Astrocyte (in vitro differentiated cells and primary cell): Measurements from ENCODE around the gene PRDM8. TPM values are rescaled to one million over a fixed set of nuclear protein-coding genes. Genes with fewer than 3 reads are reported as not detected.

Source experiments
- DNase-seq: peaks from one replicate; pipeline ENCODE4 v3.0.0-alpha.2; 2010; ENCODE audit warnings: low read depth
- FAIRE-seq: peaks from 2 replicates; lab custom pipeline; 2011; peaks lifted over from hg19 to GRCh38; lab: Jason Lieb, UNC
- H2AFZ ChIP-seq: 2 replicates; pipeline ENCODE4 v1.6.0; 2012; ENCODE audit warnings: low read depth, low read length, inconsistent platforms
- H3K27ac ChIP-seq: 2 replicates; pipeline ENCODE4 v1.5.1; 2011; ENCODE audit warnings: low read depth, low read length, inconsistent platforms
- H3K27me3 ChIP-seq: 2 replicates; pipeline ENCODE4 v1.6.0; 2011; ENCODE audit warnings: low read length, inconsistent platforms; ENCODE audit not compliant: insufficient read depth
- H3K36me3 ChIP-seq: 2 replicates; pipeline ENCODE4 v1.5.1; 2011; ENCODE audit warnings: low read length, inconsistent platforms; ENCODE audit not compliant: insufficient read depth
- H3K4me1 ChIP-seq: 2 replicates; pipeline ENCODE4 v1.5.1; 2011; ENCODE audit warnings: low read length, inconsistent platforms; ENCODE audit not compliant: insufficient read depth
- H3K4me2 ChIP-seq: 2 replicates; pipeline ENCODE4 v1.6.0; 2012; ENCODE audit warnings: low read length, inconsistent platforms
- H3K4me3 ChIP-seq: 2 replicates; pipeline ENCODE4 v1.5.1; 2011; ENCODE audit warnings: low read depth, mild to moderate bottlenecking, low read length, inconsistent platforms; ENCODE audit not compliant: insufficient read depth
- H3K79me2 ChIP-seq: 2 replicates; pipeline ENCODE4 v1.6.0; 2012; ENCODE audit warnings: mild to moderate bottlenecking, low read length, inconsistent platforms; ENCODE audit not compliant: insufficient read depth
- H3K9ac ChIP-seq: 2 replicates; pipeline ENCODE4 v1.6.0; 2012; ENCODE audit warnings: mild to moderate bottlenecking, low read length, inconsistent platforms
- H3K9me3 ChIP-seq: 2 replicates; pipeline ENCODE4 v1.5.1; 2012; ENCODE audit warnings: low read depth, mild to moderate bottlenecking, low read length, inconsistent platforms; ENCODE audit not compliant: insufficient read depth
- H4K20me1 ChIP-seq: 2 replicates; pipeline ENCODE4 v1.6.0; 2012; ENCODE audit warnings: low read length, inconsistent platforms; ENCODE audit not compliant: insufficient read depth
- H3K27ac Mint-ChIP-seq: one replicate; pipeline ENCODE4 v1.8.0; 2021; ENCODE audit warnings: mild to moderate bottlenecking, mixed read lengths; ENCODE audit not compliant: unreplicated experiment
- H3K27me3 Mint-ChIP-seq: one replicate; pipeline ENCODE4 v1.8.0; 2021; ENCODE audit warnings: low read depth, mixed read lengths; ENCODE audit not compliant: unreplicated experiment
- H3K36me3 Mint-ChIP-seq: one replicate; pipeline ENCODE4 v1.8.0; 2021; ENCODE audit warnings: low read depth, mixed read lengths; ENCODE audit not compliant: unreplicated experiment
- H3K4me1 Mint-ChIP-seq: one replicate; pipeline ENCODE4 v1.8.0; 2021; ENCODE audit warnings: low read depth, mixed read lengths; ENCODE audit not compliant: unreplicated experiment
- H3K4me3 Mint-ChIP-seq: one replicate; pipeline ENCODE4 v1.8.0; 2021; ENCODE audit warnings: mild to moderate bottlenecking, moderate library complexity, mixed read lengths; ENCODE audit not compliant: unreplicated experiment
- H3K9me3 Mint-ChIP-seq: one replicate; pipeline ENCODE4 v1.8.0; 2021; ENCODE audit warnings: mild to moderate bottlenecking, mixed read lengths; ENCODE audit not compliant: unreplicated experiment
- CTCF ChIP-seq: IDR thresholded peaks from 2 replicates; pipeline ENCODE4 v1.5.1; 2011; ENCODE audit warnings: low read depth, mild to moderate bottlenecking, inconsistent platforms, low read length, moderate library complexity; ENCODE audit not compliant: insufficient read depth
- EZH2 ChIP-seq: IDR thresholded peaks from 2 replicates; pipeline ENCODE4 v1.6.1; 2012; ENCODE audit warnings: mild to moderate bottlenecking, low read length, inconsistent platforms; ENCODE audit not compliant: insufficient read depth
- total RNA-seq: library from RNA; stranded (reverse); gene quantifications from 2 replicates; pipeline ENCODE4 v1.2.1, GENCODE V29; 2021

The PRDM8 gene
- total RNA-seq, 1 donor from 2014 or later: 0.25 TPM

- peaks cover 24% of the 10 kb centered on the region for H3K27me3 ChIP-seq
- no peak for FAIRE-seq
- H3K27me3 Mint-ChIP-seq: peaks cover 80% of the 10 kb centered on the region
- H3K36me3 Mint-ChIP-seq: peaks cover 5% of the 10 kb centered on the region
- peak overlapping the region; percentile 68 for H3K4me3 ChIP-seq
- peaks cover 1% of the 10 kb centered on the region for H3K9me3 ChIP-seq
- H3K79me2 ChIP-seq: no peaks in the 10 kb centered on the region
- H3K4me2 ChIP-seq: peak overlapping the region; percentile 84
- H3K4me1 ChIP-seq: peaks cover 11% of the 10 kb centered on the region
- no peak overlapping the region for H3K27ac ChIP-seq
- H3K36me3 ChIP-seq: no peaks in the 10 kb centered on the region
- peak overlapping the region; percentile 82 for H2AFZ ChIP-seq
- H4K20me1 ChIP-seq: no peaks in the 10 kb centered on the region
- H3K27ac Mint-ChIP-seq: no peak overlapping the region
- no peak for TF ChIP-seq EZH2
- no peak for TF ChIP-seq CTCF
- H3K9ac ChIP-seq: peak overlapping the region; percentile 71
- H3K9me3 Mint-ChIP-seq: peaks cover 5% of the 10 kb centered on the region
- H3K4me1 Mint-ChIP-seq: no peaks in the 10 kb centered on the region
- no peak for DNase-seq
- H3K4me3 Mint-ChIP-seq: no peak overlapping the region
Observed at GRCh38 chr4:80202741-80203553, 5.6 kb downstream of the PRDM8 start.

- H3K4me1 Mint-ChIP-seq: no peaks in the 10 kb centered on the region
- Histone ChIP-seq H3K4me1 (peaks cover 11% of the 10 kb centered on the region), H3K36me3 (no peaks in the 10 kb centered on the region), H3K4me3 (no peak overlapping the region), H3K27ac (no peak overlapping the region), H3K9ac (no peak overlapping the region), H2AFZ (no peak overlapping the region), H3K9me3 (peaks cover 4% of the 10 kb centered on the region), H3K27me3 (peaks cover 11% of the 10 kb centered on the region), H3K79me2 (no peaks in the 10 kb centered on the region), H4K20me1 (no peaks in the 10 kb centered on the region), H3K4me2 (no peak overlapping the region)
- H3K4me3 Mint-ChIP-seq: no peak overlapping the region
- H3K36me3 Mint-ChIP-seq: peaks cover 5% of the 10 kb centered on the region
- DNase-seq (no peak), FAIRE-seq (no peak)
- peaks cover 7% of the 10 kb centered on the region for H3K9me3 Mint-ChIP-seq
- peaks cover 75% of the 10 kb centered on the region for H3K27me3 Mint-ChIP-seq
- TF ChIP-seq CTCF (no peak), EZH2 (no peak)
- H3K27ac Mint-ChIP-seq: no peak overlapping the region
Observed at GRCh38 chr4:80204433-80205011, 7.2 kb downstream of the PRDM8 start.

- no peak overlapping the region for H3K27ac Mint-ChIP-seq
- H3K27me3 Mint-ChIP-seq: peaks cover 67% of the 10 kb centered on the region
- no peak overlapping the region for H3K4me3 Mint-ChIP-seq
- peaks cover 5% of the 10 kb centered on the region for H3K36me3 Mint-ChIP-seq
- TF ChIP-seq CTCF (no peak), EZH2 (no peak)
- Histone ChIP-seq H3K27ac (no peak overlapping the region), H3K4me2 (no peak overlapping the region), H3K4me1 (peaks cover 11% of the 10 kb centered on the region), H2AFZ (no peak overlapping the region), H3K9ac (no peak overlapping the region), H3K79me2 (no peaks in the 10 kb centered on the region), H3K27me3 (no peaks in the 10 kb centered on the region), H3K36me3 (no peaks in the 10 kb centered on the region), H4K20me1 (no peaks in the 10 kb centered on the region), H3K9me3 (peaks cover 4% of the 10 kb centered on the region), H3K4me3 (no peak overlapping the region)
- H3K9me3 Mint-ChIP-seq: peaks cover 7% of the 10 kb centered on the region
- FAIRE-seq: no peak
- H3K4me1 Mint-ChIP-seq: no peaks in the 10 kb centered on the region
- DNase-seq: no peak
Observed at GRCh38 chr4:80206111-80206510, 8.8 kb downstream of the PRDM8 start.
